Endodermal cell (in vitro differentiated cells): Measurements from ENCODE around the gene AARS1. TPM values are rescaled to one million over a fixed set of nuclear protein-coding genes. Genes with fewer than 3 reads are reported as not detected.
A peak's percentile ranks its signal among the peaks of the same experiment; 100 is the strongest.

Experiments
- DNase-seq: peaks from one replicate; pipeline ENCODE4 v3.0.0-alpha.2; 2017
- H3K27ac ChIP-seq: 2 replicates; pipeline ENCODE4 v1.5.1; 2013; ENCODE audit warnings: mild to moderate bottlenecking, low read depth, low read length, moderate library complexity
- H3K27me3 ChIP-seq: 2 replicates; pipeline ENCODE4 v1.6.1; 2013; ENCODE audit warnings: mild to moderate bottlenecking, low read length, moderate library complexity; ENCODE audit not compliant: insufficient read depth, control insufficient read depth, poor library complexity, severe bottlenecking
- H3K36me3 ChIP-seq: 2 replicates; pipeline ENCODE4 v1.7.0; 2013; ENCODE audit warnings: mild to moderate bottlenecking, low read length, moderate library complexity; ENCODE audit not compliant: control insufficient read depth, insufficient read depth
- H3K4me1 ChIP-seq: one replicate; pipeline ENCODE4 v1.7.0; 2013; ENCODE audit warnings: low read length; ENCODE audit not compliant: control insufficient read depth, insufficient read depth
- H3K4me3 ChIP-seq: 2 replicates; pipeline ENCODE4 v1.5.1; 2013; ENCODE audit warnings: mild to moderate bottlenecking, low read length, moderate library complexity
- H3K9ac ChIP-seq: 2 replicates; pipeline ENCODE4 v1.6.1; 2013; ENCODE audit warnings: mild to moderate bottlenecking, low read length, moderate library complexity; ENCODE audit not compliant: poor library complexity, severe bottlenecking; ENCODE audit errors: extremely low read depth
- H3K9me3 ChIP-seq: 2 replicates; pipeline ENCODE4 v1.6.1; 2013; ENCODE audit warnings: mild to moderate bottlenecking, low read length, moderate library complexity; ENCODE audit not compliant: control insufficient read depth
- H3K27ac Mint-ChIP-seq: 2 replicates; pipeline ENCODE4 v1.8.0; 2020; ENCODE audit warnings: mixed read lengths
- H3K27me3 Mint-ChIP-seq: 2 replicates; pipeline ENCODE4 v1.8.0; 2021; ENCODE audit warnings: mild to moderate bottlenecking, mixed read lengths; ENCODE audit not compliant: insufficient read depth
- H3K36me3 Mint-ChIP-seq: 2 replicates; pipeline ENCODE4 v1.8.0; 2020; ENCODE audit warnings: low read depth, mixed read lengths
- H3K4me1 Mint-ChIP-seq: 2 replicates; pipeline ENCODE4 v1.8.0; 2020; ENCODE audit warnings: mixed read lengths
- H3K4me3 Mint-ChIP-seq: 2 replicates; pipeline ENCODE4 v1.8.0; 2020; ENCODE audit warnings: mild to moderate bottlenecking, moderate library complexity, mixed read lengths
- H3K9me3 Mint-ChIP-seq: 2 replicates; pipeline ENCODE4 v1.8.0; 2020; ENCODE audit warnings: mild to moderate bottlenecking, mixed read lengths
- CTCF ChIP-seq: fragments of 200-600 bp; sonication (generic); conservative IDR thresholded peaks from 2 replicates; pipeline ENCODE4 v1.5.0; 2021; ENCODE audit warnings: antibody characterized with exemption, mild to moderate bottlenecking
- WGBS, 2 experiments: methylation state at CpG; one replicate each; pipeline versions ENCODE4 v1.1.5 to v1.1.7; 2013; ENCODE audit warnings: missing lambda C conversion rate in 2 of 2, mixed read lengths in 1 of 2; ENCODE audit not compliant: insufficient coverage in 1 of 2, insufficient read length in 1 of 2; 5-methylcytosine and 5-hydroxymethylcytosine counted together
- total RNA-seq, 2 donors: library from RNA; stranded (reverse); fragmentation: NEBNext Ultra II Directional in 1 of 2; extraction: Animal tissue kit (Norgen Biotek cat#: 25700) in 1 of 2; gene quantifications; 2 replicates in 1 of 2; 3 replicates in 1 of 2; pipeline ENCODE4 v1.2.1, GENCODE V29; 2021

Gene AARS1
- total RNA-seq, 2 donors from 2014 or later: 132 to 143 TPM

DNA sequence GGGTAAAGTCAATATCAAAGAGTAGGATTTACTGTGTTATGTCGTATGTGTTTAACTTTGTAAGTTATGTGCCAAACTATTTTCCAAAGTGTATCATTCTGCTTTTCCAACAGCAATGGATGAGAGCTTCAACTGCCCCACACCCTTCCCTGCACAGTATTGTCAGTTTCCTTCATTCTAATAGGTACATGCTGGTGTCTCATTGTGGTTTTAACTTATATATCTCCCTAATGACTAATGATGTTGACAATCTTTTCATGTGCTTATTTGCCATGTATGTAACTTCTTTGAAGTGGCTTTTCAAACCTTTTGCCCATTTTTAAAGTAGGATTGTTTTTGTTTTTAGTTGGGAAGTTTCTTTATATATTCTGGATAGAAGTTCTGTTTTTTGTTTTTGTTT is 13.4 kb upstream of the AARS1 start:
- no peak for DNase-seq
- H3K4me1 ChIP-seq: no peaks in the 10 kb centered on the region
- H3K36me3 ChIP-seq: peaks cover 29% of the 10 kb centered on the region
- WGBS, 2 experiments: 85 to 100% methylated on average over 1 of the region's 1 CpG
- H3K36me3 Mint-ChIP-seq: peaks cover 30% of the 10 kb centered on the region
- H3K4me3 Mint-ChIP-seq: no peak overlapping the region
- H3K27me3 Mint-ChIP-seq: no peaks in the 10 kb centered on the region
- H3K9me3 ChIP-seq: peaks cover 14% of the 10 kb centered on the region
- H3K4me1 Mint-ChIP-seq: peaks cover 12% of the 10 kb centered on the region
- H3K9ac ChIP-seq: no peak overlapping the region
- no peak overlapping the region for H3K27ac ChIP-seq
- H3K27ac Mint-ChIP-seq: no peak overlapping the region
- H3K9me3 Mint-ChIP-seq: peaks cover 8% of the 10 kb centered on the region
- no peaks in the 10 kb centered on the region for H3K27me3 ChIP-seq
- TF ChIP-seq CTCF: no peak
- no peak overlapping the region for H3K4me3 ChIP-seq

DNA sequence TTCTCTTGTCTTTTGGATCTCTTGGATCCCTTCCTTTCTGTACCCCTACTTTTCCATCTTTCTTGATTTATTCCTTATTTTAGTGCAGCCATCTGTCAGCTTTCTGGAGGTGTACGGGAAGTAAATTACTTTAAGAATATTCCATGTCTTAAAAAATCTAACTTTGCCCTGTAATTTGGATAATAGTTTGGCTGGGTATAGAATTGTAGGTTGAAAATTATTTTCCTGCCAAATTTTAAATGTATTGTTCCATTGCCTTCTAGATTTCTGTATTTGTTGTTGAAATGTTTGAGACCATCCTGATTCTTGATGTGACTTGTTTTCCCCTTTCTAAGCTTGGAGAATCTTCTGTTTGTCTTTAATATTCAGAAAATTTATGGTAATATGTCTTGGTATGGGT is 11.8 kb upstream of the AARS1 start:
- no peaks in the 10 kb centered on the region for H3K27me3 Mint-ChIP-seq
- Histone ChIP-seq H3K9ac (no peak overlapping the region), H3K36me3 (peaks cover 29% of the 10 kb centered on the region), H3K4me1 (no peaks in the 10 kb centered on the region), H3K9me3 (peaks cover 14% of the 10 kb centered on the region), H3K27me3 (no peaks in the 10 kb centered on the region), H3K27ac (no peak overlapping the region), H3K4me3 (peak overlapping the region; percentile 89)
- 100% methylated on average over 1 of the region's 1 CpG; no CpG with 5 or more reads in 1 of the 2 experiments for WGBS, 2 experiments
- peaks cover 12% of the 10 kb centered on the region for H3K4me1 Mint-ChIP-seq
- peaks cover 8% of the 10 kb centered on the region for H3K9me3 Mint-ChIP-seq
- no peak for TF ChIP-seq CTCF
- H3K4me3 Mint-ChIP-seq: no peak overlapping the region
- H3K36me3 Mint-ChIP-seq: peaks cover 30% of the 10 kb centered on the region
- DNase-seq: no peak
- no peak overlapping the region for H3K27ac Mint-ChIP-seq

- Histone ChIP-seq H3K9me3 (peaks cover 14% of the 10 kb centered on the region), H3K27me3 (no peaks in the 10 kb centered on the region), H3K27ac (peak within 1 kb of the TSS; percentile 63), H3K4me1 (no peaks in the 10 kb centered on the region), H3K36me3 (peaks cover 29% of the 10 kb centered on the region), H3K4me3 (peak within 1 kb of the TSS; percentile 89), H3K9ac (peak within 1 kb of the TSS; percentile 91)
- H3K4me1 Mint-ChIP-seq: peaks cover 12% of the 10 kb centered on the region
- H3K36me3 Mint-ChIP-seq: peaks cover 26% of the 10 kb centered on the region
- H3K27me3 Mint-ChIP-seq: no peaks in the 10 kb centered on the region
- TF ChIP-seq CTCF: no peak
- WGBS, 2 experiments: 3 to 10% methylated on average over 7 to 37 of the region's 37 CpGs
- H3K9me3 Mint-ChIP-seq: peaks cover 8% of the 10 kb centered on the region
- peak within 1 kb of the TSS; percentile 99 for H3K27ac Mint-ChIP-seq
- peak; percentile 88 for DNase-seq
- peak within 1 kb of the TSS; percentile 91 for H3K4me3 Mint-ChIP-seq
Measured at GRCh38 chr16:70298988-70299938, 10.0 kb upstream of the AARS1 start, which contains the start of gene DDX19B. TSS of gene DDX19B (plus strand) at chr16:70299186. CDS start at chr16:70299298, 112 bp downstream.
